ENCODE results near the gene TP73.

TP73 gene

GRCh38 chr1:3651026-3651929, 1.0 kb upstream of the TP73 start:
- DNase-seq (ENCODE audit: extremely low read depth in 1 of 2, low read depth in 1 of 2): no peak

DNA sequence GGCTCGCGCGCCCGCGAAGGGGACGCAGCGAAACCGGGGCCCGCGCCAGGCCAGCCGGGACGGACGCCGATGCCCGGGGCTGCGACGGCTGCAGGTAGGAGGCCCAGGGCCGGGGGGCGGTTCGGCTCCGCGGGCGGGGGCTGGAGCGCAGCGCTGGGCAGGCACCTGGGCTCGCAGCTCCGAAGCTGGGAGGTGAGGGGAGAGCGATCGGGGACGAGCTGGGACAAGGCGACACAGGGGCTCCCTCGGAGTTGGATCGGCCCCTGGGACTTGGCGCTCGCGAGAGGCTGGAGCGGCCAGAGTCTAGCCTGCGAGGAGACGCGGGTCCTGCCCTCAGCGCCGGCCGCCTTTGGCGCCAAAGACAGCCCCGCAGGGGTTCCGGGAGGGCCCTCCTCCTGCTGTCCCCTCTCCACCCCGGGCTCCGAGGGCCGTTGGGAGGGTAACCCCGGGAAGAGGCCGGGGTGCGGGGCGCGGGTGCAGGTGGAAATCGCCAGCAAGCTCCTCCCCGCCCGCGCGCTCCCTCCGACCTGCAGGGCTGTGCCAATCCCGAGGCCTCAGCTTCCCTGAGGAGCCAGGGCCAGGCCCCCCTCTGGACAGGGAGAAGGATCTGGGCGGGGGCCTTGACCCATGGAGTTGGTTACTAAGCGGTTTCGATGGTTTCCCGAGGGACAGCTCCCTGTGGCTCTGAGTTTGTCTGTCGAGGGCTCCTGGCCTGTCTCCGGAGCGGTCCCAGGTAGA, 401 bp downstream of the TP73 start:
- DNase-seq (ENCODE audit: extremely low read depth in 1 of 2, low read depth in 1 of 2): no peak

DNA sequence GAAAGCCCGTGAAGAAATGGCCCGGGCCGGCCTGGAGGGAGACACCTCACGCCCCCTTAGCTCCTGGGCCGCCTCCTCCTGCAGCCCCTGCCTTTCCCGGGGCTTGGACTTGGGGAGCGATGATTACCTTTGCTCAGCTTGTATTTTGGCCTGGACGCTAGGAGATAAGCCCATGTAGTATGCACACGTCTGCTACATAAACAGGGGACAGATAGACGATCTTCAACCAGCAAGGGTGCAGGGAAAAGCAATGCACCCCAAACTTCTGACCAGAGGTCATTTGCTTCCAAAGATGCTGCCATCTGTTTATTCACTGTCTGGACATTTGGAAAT, 936 bp downstream of the TP73 start:
- DNase-seq (ENCODE audit: extremely low read depth in 1 of 2, low read depth in 1 of 2): no peak

DNA sequence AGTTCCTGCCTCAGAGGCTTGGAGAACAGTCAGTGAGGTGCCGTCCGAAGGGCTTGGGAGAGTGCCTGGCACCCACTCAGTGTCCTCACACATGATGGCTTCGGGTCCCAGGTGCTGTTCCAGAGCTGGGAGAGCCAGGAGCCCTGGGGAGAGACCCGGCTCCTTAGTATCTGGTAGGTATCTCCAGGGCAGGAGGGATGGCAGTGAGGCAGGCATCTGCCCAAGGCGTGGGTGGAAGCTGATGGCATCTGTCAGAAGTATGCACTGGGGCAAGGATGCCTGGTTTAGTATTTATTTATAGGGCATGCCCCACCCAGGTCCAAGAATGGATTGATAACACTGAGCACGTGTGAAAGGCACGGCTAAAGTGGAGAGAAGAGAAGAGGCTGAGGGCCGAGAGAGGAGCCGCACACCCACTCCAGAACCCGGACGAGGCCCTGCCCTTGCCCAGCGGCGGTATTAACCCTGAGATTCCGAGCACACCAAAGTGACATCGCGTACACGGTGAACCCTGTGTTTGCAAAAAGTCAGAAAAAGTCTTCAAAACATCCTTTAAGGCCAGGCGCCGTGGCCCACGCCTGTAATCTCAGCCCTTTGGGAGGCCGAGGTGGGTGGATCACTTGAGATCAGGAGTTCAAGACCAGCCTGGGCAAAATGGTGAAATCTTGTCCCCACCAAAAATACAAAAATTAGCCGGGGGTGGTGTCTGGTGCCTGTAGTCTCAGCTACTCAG, 2.4 kb downstream of the TP73 start:
- no peak for DNase-seq (ENCODE audit: extremely low read depth in 1 of 2, low read depth in 1 of 2)

GRCh38 chr1:3656450-3657095, 4.3 kb downstream of the TP73 start:
- DNase-seq (ENCODE audit: extremely low read depth in 1 of 2, low read depth in 1 of 2): no peak

DNA sequence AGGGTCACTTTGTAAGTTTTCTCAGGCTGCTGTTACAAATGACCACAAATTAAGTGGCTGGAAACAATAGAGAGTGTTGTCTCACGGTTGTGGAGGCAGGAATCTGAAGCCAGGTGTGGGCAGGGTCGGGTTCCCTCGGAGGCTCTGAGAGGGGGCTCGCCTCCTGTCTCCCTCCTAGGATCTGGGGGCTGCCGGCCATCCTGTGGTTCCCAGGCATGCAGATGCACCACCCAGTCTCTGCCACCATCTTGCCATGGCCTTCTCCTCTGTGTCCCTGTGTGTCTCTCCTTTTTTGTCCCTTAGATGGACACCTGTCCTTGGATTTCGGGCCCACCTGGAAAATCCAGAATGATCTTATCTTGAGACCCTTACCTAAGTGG, 4.8 kb downstream of the TP73 start:
- no peak for DNase-seq (ENCODE audit: extremely low read depth in 1 of 2, low read depth in 1 of 2)

- DNase-seq (ENCODE audit: extremely low read depth in 1 of 2, low read depth in 1 of 2): no peak
These were observed 5.4 kb downstream of the TP73 start for GRCh38 chr1:3657578-3658230.

GRCh38 chr1:3658231-3658615, 5.9 kb downstream of the TP73 start:
- DNase-seq (ENCODE audit: extremely low read depth in 1 of 2, low read depth in 1 of 2): no peak

DNA sequence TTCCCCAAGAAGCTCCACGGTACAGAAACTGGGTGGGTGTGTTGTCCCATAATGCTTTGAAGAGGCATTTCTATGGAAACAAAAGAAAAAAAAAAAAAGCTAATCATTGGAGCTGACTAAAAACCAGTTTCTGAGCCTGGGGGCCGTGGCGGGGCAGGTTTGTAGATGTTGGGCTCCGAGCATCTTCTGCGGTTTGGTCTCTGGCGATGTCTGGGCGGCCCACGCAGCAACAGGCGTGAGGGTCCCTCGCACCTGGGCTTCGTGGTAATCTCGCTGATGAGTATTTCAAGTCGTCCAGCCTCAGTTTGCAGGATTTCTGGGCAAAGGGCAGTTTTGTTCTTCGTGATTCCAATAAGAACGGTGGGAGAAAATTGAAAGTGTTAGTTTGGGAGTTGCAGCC, 6.8 kb downstream of the TP73 start:
- DNase-seq (ENCODE audit: extremely low read depth in 1 of 2, low read depth in 1 of 2): no peak

- no peak for DNase-seq (ENCODE audit: extremely low read depth in 1 of 2, low read depth in 1 of 2)
These were observed 8.4 kb downstream of the TP73 start for GRCh38 chr1:3660704-3661103.

GRCh38 chr1:3661631-3662030, 9.3 kb downstream of the TP73 start:
- DNase-seq (ENCODE audit: extremely low read depth in 1 of 2, low read depth in 1 of 2): no peak

DNA sequence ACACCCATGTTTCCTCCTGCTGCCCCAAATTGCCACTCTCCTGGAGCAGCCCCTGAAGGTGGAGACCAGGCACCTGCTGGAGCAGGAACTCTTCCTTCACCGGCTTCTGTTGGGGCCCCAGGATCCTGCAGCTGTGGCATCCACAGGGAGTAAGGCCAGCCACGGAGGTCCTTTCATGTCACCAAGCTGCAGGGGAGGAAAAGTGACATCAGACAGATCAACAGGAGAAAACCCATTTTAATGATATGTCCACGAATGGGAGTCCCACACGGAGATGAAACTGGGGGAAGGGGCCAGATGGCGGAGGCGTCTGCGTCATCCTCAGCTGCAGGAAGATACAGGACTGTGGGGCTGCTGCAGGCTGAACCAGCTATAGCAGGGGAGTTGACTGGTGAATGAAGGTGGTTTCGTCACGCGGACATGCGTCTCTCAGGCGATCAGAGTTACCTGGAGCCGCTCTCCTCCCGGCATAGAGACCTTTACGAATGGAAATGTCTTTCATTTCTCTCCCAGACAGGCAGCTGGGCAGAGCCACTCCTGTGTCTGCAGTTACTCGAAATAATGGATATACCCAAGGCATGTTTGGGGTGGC, 9.9 kb downstream of the TP73 start:
- no peak for DNase-seq (ENCODE audit: extremely low read depth in 1 of 2, low read depth in 1 of 2)

DNA sequence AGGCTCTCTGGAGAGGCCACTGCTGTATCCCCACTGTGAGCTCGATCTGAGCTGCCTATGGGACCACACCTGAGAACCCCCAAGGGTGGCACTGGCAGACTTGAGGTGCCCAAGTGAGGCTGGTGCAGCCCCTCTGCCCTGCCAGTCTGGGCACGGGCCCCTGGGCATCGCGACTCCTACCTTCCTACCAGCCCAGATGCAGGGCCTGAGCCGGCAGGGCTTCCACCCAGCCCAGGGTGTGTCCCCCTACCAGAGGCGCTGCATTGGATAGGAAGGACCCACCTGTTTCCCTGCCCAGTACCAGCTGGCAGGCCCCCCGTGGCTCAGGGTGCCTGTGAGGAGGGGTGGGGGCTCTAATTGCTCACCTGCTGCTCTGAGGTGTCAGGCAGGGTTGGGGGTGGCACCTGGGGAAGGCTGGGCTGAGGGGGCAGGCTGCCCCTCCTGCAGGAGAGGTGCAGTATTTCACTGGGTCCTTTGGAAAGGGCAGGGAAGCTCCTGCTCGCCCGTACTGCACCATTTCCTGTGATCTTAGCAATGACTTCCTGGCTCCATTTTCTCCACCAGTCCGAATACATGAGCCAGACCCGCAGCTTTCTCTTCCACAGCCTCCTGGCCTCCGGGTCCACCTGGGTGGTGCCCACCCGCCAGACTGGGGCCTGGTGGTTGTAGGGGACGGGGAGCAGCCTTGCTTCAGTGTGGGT, 11.8 kb downstream of the TP73 start:
- DNase-seq (ENCODE audit: extremely low read depth in 1 of 2, low read depth in 1 of 2): no peak

DNA sequence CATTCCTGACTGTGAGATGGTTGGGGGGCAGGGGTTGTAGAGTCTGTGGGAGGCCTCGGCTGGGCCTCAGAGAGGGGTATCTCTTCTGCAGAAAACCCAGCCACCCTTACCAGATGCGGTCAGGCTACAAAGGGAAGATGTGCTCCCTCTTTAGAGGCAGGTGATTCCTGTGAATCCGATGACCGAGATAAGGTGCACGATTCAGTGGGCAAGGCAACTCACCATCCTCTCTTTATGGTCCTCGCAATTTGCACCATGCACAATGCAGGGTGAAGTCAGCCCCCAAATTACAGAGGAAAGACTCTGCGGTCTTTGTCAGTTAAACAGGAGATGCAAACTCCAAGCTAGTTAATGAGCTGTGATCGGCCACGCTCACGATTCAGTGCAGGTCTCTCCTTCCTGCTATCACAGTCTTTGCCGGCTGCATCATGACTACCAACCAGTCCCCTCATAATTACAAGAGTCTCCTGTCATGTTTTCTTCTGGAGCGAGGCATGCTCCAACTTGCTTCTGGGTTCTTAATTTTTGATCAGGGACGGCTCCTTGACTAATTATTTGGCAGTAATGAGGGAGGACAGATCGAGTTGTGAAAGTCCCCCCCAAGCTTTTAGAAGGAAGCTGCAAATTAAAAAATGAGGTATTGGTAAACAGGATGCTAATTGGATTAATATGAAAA, 12.5 kb downstream of the TP73 start:
- DNase-seq (ENCODE audit: extremely low read depth in 1 of 2, low read depth in 1 of 2): no peak

DNA sequence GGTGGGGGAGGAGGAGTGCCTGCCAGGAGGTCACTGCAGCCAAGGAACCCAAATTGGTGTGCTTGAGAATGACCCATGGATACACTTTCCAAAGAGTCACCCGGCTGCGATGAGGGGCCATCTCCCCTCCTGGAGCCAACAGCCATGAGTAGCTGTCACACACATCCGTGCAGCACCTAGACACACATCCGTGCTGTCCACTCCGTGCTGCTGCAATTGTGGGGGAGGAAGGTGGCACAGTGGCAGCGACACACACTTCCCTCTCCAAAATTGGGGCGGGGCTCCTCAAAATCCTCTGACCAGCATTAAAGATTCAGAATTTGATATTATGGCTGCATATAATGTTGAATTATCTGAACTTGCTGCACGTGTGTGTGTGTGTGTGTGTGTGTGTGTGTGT, 15.8 kb downstream of the TP73 start:
- no peak for DNase-seq (ENCODE audit: extremely low read depth in 1 of 2, low read depth in 1 of 2)

- DNase-seq (ENCODE audit: extremely low read depth in 1 of 2, low read depth in 1 of 2): no peak
These were observed 16.4 kb downstream of the TP73 start for GRCh38 chr1:3668585-3669300.

DNA sequence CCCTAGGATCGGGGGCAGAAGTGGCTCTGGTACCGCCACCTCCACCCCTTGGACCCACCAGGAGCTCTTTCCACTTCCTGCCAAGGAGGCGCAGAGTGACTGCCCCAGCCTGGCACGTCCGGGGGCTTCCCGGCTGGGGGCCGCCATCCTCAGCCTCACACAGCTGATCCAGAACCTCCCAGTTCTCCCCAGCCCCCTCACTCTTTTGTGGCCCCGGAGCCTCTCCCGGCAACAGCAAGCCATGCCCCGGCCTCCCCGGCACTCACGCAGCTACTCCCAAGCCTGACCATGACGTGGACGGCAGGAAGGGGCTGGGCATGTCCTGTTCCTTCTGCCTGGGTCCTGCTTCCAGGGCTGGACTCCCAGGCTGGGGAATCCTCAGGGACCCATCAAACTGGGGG, 17.1 kb downstream of the TP73 start:
- DNase-seq (ENCODE audit: extremely low read depth in 1 of 2, low read depth in 1 of 2): no peak

GRCh38 chr1:3669971-3670431, 17.7 kb downstream of the TP73 start:
- DNase-seq (ENCODE audit: extremely low read depth in 1 of 2, low read depth in 1 of 2): no peak
